Neural crest cell (in vitro differentiated cells): ENCODE data around the gene ATP13A5. TPM values are rescaled to one million over a fixed set of nuclear protein-coding genes. Genes with fewer than 3 reads are reported as not detected.

Source experiments
- DNase-seq: peaks from one replicate; pipeline ENCODE4 v3.0.0; 2021; ENCODE audit warnings: low read depth, mixed read lengths, low spot score
- H3K27ac Mint-ChIP-seq: one replicate; pipeline ENCODE4 v1.8.0; 2021; ENCODE audit warnings: mild to moderate bottlenecking, mixed read lengths; ENCODE audit not compliant: unreplicated experiment
- H3K27me3 Mint-ChIP-seq: 2 replicates; pipeline ENCODE4 v1.8.0; 2021; ENCODE audit warnings: low read depth, mild to moderate bottlenecking, mixed read lengths
- H3K36me3 Mint-ChIP-seq: 2 replicates; pipeline ENCODE4 v1.8.0; 2021; ENCODE audit warnings: low read depth, mild to moderate bottlenecking, mixed read lengths
- H3K4me1 Mint-ChIP-seq: 2 replicates; pipeline ENCODE4 v1.8.0; 2021; ENCODE audit warnings: mixed read lengths
- H3K4me3 Mint-ChIP-seq: one replicate; pipeline ENCODE4 v1.8.0; 2021; ENCODE audit warnings: mild to moderate bottlenecking, mixed read lengths
- H3K9me3 Mint-ChIP-seq: 2 replicates; pipeline ENCODE4 v1.8.0; 2021; ENCODE audit warnings: mixed read lengths
- long read RNA-seq: library from polyadenylated mRNA; unstranded; transcript quantifications from one replicate; pipeline ENCODE4 v2.0.0, GENCODE V29; 2020
- total RNA-seq: library from RNA; stranded (reverse); gene quantifications from 2 replicates; pipeline ENCODE4 v1.2.1, GENCODE V29; 2021
- TF ChIP-seq, protein P1 (sequence below): fragments of 200-600 bp; sonication (generic); conservative IDR thresholded peaks from 2 replicates; pipeline ENCODE4 v1.5.0; 2021; ENCODE audit warnings: antibody characterized with exemption, mild to moderate bottlenecking

ATP13A5 gene, protein sequence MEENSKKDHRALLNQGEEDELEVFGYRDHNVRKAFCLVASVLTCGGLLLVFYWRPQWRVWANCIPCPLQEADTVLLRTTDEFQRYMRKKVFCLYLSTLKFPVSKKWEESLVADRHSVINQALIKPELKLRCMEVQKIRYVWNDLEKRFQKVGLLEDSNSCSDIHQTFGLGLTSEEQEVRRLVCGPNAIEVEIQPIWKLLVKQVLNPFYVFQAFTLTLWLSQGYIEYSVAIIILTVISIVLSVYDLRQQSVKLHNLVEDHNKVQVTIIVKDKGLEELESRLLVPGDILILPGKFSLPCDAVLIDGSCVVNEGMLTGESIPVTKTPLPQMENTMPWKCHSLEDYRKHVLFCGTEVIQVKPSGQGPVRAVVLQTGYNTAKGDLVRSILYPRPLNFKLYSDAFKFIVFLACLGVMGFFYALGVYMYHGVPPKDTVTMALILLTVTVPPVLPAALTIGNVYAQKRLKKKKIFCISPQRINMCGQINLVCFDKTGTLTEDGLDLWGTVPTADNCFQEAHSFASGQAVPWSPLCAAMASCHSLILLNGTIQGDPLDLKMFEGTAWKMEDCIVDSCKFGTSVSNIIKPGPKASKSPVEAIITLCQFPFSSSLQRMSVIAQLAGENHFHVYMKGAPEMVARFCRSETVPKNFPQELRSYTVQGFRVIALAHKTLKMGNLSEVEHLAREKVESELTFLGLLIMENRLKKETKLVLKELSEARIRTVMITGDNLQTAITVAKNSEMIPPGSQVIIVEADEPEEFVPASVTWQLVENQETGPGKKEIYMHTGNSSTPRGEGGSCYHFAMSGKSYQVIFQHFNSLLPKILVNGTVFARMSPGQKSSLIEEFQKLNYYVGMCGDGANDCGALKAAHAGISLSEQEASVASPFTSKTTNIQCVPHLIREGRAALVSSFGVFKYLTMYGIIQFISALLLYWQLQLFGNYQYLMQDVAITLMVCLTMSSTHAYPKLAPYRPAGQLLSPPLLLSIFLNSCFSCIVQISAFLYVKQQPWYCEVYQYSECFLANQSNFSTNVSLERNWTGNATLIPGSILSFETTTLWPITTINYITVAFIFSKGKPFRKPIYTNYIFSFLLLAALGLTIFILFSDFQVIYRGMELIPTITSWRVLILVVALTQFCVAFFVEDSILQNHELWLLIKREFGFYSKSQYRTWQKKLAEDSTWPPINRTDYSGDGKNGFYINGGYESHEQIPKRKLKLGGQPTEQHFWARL
- total RNA-seq, result not detected in 2 replicates
- long read RNA-seq, partial matches to known transcripts, result 0 of 1 reads
- long read RNA-seq, other reads (novel, unspliced or antisense), result 1 of 1 reads

DNA sequence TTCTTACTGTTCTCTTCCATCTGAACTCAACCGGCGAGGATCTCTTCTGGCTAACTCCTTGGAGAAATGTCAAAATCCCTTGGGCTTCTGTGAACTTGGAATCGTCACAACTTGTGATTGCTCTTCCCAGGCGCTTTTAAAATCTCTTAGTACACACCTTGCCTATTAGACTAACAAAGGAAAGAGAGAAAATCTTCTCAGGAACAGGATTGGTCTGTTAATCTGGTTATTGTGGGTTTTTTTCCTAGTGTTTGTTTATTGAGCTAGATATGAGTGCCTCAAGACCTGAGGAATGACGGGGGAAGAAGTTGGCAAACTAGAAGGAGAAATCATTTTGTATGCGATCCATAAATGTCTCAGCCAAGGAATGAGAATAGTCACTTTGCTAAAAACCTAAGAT lies at the start of gene ATP13A5:
ATP13A5 (minus strand) TSS at position 48 of the 400 bp plus-strand sequence; CDS start at position 20, 28 bp downstream.
- peaks cover 10% of the 10 kb centered on the region for H3K4me1 Mint-ChIP-seq
- H3K36me3 Mint-ChIP-seq, result no peaks in the 10 kb centered on the region
- TF ChIP-seq, protein P1, sequence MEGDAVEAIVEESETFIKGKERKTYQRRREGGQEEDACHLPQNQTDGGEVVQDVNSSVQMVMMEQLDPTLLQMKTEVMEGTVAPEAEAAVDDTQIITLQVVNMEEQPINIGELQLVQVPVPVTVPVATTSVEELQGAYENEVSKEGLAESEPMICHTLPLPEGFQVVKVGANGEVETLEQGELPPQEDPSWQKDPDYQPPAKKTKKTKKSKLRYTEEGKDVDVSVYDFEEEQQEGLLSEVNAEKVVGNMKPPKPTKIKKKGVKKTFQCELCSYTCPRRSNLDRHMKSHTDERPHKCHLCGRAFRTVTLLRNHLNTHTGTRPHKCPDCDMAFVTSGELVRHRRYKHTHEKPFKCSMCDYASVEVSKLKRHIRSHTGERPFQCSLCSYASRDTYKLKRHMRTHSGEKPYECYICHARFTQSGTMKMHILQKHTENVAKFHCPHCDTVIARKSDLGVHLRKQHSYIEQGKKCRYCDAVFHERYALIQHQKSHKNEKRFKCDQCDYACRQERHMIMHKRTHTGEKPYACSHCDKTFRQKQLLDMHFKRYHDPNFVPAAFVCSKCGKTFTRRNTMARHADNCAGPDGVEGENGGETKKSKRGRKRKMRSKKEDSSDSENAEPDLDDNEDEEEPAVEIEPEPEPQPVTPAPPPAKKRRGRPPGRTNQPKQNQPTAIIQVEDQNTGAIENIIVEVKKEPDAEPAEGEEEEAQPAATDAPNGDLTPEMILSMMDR, result no peak
- DNase-seq, result no peak
- H3K4me3 Mint-ChIP-seq, result no peak within 1 kb of the TSS
- peaks cover 10% of the 10 kb centered on the region for H3K9me3 Mint-ChIP-seq
- H3K27me3 Mint-ChIP-seq, result no peaks in the 10 kb centered on the region
- H3K27ac Mint-ChIP-seq, result no peak within 1 kb of the TSS

- TF ChIP-seq, protein P1, result no peak
- DNase-seq, result no peak
- Mint-ChIP-seq H3K9me3 (peaks cover 26% of the 10 kb centered on the region), H3K4me3 (no peak overlapping the region), H3K4me1 (no peaks in the 10 kb centered on the region), H3K27ac (no peak overlapping the region), H3K36me3 (peaks cover 25% of the 10 kb centered on the region), H3K27me3 (no peaks in the 10 kb centered on the region)
These were observed 40.2 kb upstream of the ATP13A5 start for GRCh38 chr3:193418576-193419373.

DNA sequence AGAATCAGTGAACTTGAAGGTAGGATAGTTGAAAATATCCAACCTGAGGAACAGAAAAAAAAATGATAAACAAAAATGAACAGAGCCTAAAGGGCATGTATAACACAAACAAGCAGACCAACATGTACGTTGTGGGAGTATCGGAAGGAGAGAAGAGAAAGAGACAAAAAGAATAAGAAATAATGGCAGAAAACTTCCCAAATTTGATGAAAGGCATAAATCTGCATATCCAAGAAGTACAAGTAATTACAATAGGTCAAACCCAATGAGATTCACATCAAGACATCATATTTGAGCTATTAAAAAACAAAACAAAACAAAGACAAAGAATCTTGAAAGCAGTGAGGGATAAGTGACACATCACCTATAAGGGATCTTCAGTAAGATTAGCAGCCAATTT lies 38.1 kb upstream of the ATP13A5 start:
- Mint-ChIP-seq H3K27ac (no peak overlapping the region), H3K4me3 (no peak overlapping the region), H3K36me3 (peaks cover 27% of the 10 kb centered on the region), H3K27me3 (no peaks in the 10 kb centered on the region), H3K4me1 (no peaks in the 10 kb centered on the region), H3K9me3 (peaks cover 26% of the 10 kb centered on the region)
- TF ChIP-seq, protein P1, result no peak
- no peak for DNase-seq

DNA sequence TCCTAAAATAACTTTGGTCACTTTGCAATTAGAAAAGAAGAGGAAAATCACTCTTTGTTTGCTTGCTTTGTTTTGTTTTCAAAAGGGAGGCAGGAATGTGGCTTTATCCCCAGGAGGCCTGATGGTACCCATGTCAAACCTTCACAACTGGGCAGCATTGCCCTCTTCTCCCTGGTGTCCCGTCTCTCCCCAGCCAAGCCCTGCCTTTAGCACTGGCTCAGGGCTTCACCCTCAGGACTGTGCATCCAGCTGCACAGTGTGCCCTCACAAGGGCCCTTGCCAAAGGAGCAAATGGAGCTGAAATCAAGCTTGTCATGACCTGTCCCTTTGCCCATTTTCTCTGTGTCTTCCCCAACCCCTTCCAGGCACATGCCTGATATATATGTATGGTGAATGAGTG lies 29.1 kb upstream of the ATP13A5 start:
- H3K36me3 Mint-ChIP-seq, result no peaks in the 10 kb centered on the region
- peaks cover 8% of the 10 kb centered on the region for H3K4me1 Mint-ChIP-seq
- DNase-seq, result no peak
- no peaks in the 10 kb centered on the region for H3K9me3 Mint-ChIP-seq
- H3K27ac Mint-ChIP-seq, result no peak overlapping the region
- H3K27me3 Mint-ChIP-seq, result no peaks in the 10 kb centered on the region
- no peak overlapping the region for H3K4me3 Mint-ChIP-seq
- TF ChIP-seq, protein P1, result no peak
